OCI-LY7 (cell line): Measurements from ENCODE around the gene CIB4.

Source experiments
- CTCF ChIP-seq: fragments of 200-600 bp; sonication (generic); conservative IDR thresholded peaks from 2 replicates; pipeline ENCODE4 v1.5.1; 2014; ENCODE audit warnings: mild to moderate bottlenecking, antibody characterized with exemption, low read length, moderate library complexity, mixed read lengths
- EZH2phosphoT487 ChIP-seq: fragments of 200-600 bp; sonication (generic); IDR thresholded peaks from 2 replicates; pipeline ENCODE4 v1.6.1; 2018; ENCODE audit warnings: low read depth, borderline replicate concordance, mild to moderate bottlenecking, mixed run types, antibody characterized with exemption, low read length, moderate library complexity, mixed read lengths

GRCh38 chr2:26683583-26683982 lies 42.4 kb upstream of the CIB4 start:
- no peak for TF ChIP-seq CTCF
- TF ChIP-seq EZH2phosphoT487, result no peak
